Bronchial epithelial cell (primary cell): ENCODE results near the gene SLC38A9. TPM values are rescaled to one million over a fixed set of nuclear protein-coding genes. Genes with fewer than 3 reads are reported as not detected.

Experiments
- DNase-seq: peaks from one replicate; pipeline ENCODE4 v3.0.0-alpha.2; 2010; ENCODE audit warnings: low read depth
- FAIRE-seq: peaks from 2 replicates; lab custom pipeline; 2011; peaks lifted over from hg19 to GRCh38; lab: Jason Lieb, UNC
- H3K27me3 ChIP-seq: 2 replicates; pipeline ENCODE4 v1.5.1; 2011; ENCODE audit warnings: low read length; ENCODE audit not compliant: control insufficient read depth, insufficient read depth
- H3K36me3 ChIP-seq: 2 replicates; pipeline ENCODE4 v1.5.1; 2011; ENCODE audit warnings: low read length; ENCODE audit not compliant: control insufficient read depth, insufficient read depth
- H3K4me3 ChIP-seq: 2 replicates; pipeline ENCODE4 v1.5.1; 2011; ENCODE audit warnings: mild to moderate bottlenecking, low read depth, low read length, control low read depth
- total RNA-seq: library from RNA; depleted of rRNA; stranded (reverse); fragments of >200 nt; gene quantifications from 2 replicates; pipeline ENCODE4 v1.2.1, GENCODE V29; 2014
- TF ChIP-seq, protein P1 (sequence below): IDR thresholded peaks from 2 replicates; pipeline ENCODE4 v1.5.1; 2011; ENCODE audit warnings: mild to moderate bottlenecking, moderate library complexity, low read length, control low read depth, inconsistent platforms; ENCODE audit not compliant: insufficient read depth, severe bottlenecking

Gene SLC38A9
- total RNA-seq, 1 donor from 2014 or later = 32.4 TPM

DNA sequence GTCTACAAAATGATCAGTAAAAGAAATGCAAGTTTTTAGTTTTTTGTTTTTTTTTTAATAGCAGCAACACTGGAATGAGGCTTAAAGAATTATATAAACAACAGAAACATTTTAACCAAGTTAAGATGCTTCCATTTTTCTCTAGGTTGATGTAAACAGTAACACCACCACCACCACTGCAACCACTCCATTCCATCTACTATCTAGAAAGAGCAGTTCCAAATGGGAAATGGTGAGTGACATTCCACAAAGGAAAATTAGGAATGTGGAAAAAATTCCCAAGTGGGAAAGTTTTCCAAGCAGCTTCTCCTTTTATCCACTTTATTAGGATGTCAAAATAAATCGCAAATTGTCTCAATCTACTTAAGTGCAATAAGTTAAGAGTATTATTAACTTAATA is 32.6 kb downstream of the SLC38A9 start:
- no peaks in the 10 kb centered on the region for H3K27me3 ChIP-seq
- H3K4me3 ChIP-seq = no peak overlapping the region
- no peaks in the 10 kb centered on the region for H3K36me3 ChIP-seq
- no peak for FAIRE-seq
- no peak for DNase-seq
- TF ChIP-seq, protein P1, sequence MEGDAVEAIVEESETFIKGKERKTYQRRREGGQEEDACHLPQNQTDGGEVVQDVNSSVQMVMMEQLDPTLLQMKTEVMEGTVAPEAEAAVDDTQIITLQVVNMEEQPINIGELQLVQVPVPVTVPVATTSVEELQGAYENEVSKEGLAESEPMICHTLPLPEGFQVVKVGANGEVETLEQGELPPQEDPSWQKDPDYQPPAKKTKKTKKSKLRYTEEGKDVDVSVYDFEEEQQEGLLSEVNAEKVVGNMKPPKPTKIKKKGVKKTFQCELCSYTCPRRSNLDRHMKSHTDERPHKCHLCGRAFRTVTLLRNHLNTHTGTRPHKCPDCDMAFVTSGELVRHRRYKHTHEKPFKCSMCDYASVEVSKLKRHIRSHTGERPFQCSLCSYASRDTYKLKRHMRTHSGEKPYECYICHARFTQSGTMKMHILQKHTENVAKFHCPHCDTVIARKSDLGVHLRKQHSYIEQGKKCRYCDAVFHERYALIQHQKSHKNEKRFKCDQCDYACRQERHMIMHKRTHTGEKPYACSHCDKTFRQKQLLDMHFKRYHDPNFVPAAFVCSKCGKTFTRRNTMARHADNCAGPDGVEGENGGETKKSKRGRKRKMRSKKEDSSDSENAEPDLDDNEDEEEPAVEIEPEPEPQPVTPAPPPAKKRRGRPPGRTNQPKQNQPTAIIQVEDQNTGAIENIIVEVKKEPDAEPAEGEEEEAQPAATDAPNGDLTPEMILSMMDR = no peak

DNA sequence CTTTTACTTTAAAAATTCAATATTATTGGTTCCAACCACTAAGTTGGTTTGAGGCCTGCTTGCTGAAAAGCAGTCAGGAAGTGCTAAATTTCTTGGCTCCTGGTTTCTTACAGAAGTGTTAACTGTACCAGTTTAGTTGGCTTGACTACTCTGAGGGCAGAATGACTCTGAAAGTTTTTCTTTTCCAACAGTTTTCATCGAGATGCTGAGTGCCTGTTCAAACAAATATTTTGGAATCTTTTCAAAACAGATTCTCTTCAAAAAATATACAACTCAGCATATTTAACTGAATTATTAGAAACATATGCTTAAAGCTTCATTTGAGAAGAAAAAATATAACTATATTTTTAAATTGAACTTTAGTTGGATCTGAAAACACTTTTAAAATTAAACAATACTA is 37.0 kb downstream of the SLC38A9 start:
- TF ChIP-seq, protein P1 = no peak
- Histone ChIP-seq H3K36me3 (no peaks in the 10 kb centered on the region), H3K4me3 (no peak overlapping the region), H3K27me3 (no peaks in the 10 kb centered on the region)
- no peak for DNase-seq
- no peak for FAIRE-seq

DNA sequence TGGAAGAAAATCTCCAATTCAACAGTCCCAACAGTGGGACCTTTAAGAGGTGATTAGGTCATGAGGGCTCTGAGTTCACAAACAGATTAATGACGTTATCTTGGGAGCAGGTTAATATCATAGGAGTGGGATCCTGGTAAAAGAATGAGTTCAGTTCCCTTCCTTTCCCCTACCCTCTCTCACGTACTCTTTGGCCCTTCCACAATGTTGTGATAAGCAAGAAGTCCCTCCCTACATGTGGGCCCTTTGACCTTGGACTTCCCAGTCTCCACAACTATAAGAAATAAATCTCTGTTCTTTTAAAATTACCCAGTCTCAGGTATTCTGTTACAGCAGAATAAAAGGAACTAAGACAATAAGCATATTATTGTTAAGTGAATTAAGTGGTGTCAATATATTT is 37.8 kb downstream of the SLC38A9 start:
- TF ChIP-seq, protein P1 = no peak
- Histone ChIP-seq H3K4me3 (no peak overlapping the region), H3K36me3 (no peaks in the 10 kb centered on the region), H3K27me3 (no peaks in the 10 kb centered on the region)
- DNase-seq (no peak), FAIRE-seq (no peak)

DNA sequence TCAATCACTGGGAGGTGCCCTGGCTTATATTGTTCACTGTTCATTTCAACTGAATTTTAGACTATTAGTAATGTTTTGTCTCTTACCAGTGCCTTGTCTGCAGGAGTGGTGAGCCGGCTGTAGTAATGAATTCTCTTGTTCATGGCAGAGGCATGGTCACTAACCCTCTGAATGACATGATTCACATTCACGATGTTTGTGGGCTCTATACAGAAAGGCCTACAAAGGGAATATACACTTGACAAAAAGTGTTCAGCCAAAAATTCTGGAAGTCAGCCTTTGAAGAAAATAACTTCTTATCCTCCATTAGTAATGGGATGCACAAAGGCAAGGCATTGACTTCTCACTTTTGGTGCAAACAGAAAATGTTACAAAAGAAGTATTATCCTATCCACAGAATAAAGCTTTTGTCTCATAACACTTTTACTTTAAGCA is 39.6 kb downstream of the SLC38A9 start:
- DNase-seq (no peak), FAIRE-seq (no peak)
- TF ChIP-seq, protein P1 = no peak
- H3K4me3 ChIP-seq = no peak overlapping the region
- no peaks in the 10 kb centered on the region for H3K27me3 ChIP-seq
- no peaks in the 10 kb centered on the region for H3K36me3 ChIP-seq

DNA sequence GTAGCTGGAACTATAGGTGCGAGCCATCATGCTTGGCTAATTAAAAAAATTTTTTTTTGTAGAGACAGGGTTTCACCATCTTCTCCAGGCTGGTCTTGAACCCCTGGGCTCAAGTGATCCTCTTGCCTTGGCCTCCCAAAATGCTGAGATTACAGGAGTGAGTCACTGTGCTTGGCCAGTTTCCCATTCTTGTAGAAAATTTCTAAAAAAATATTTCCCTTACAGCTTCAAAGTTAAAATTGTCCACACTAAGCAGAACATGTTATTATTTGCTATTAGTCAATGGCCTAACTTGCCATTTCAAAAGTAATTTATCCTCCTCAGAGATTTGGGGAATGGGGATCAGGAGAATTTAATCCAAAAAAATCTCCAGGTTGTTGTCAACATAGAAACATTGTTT is 40.1 kb downstream of the SLC38A9 start:
- no peak for DNase-seq
- H3K36me3 ChIP-seq = no peaks in the 10 kb centered on the region
- TF ChIP-seq, protein P1 = no peak
- no peaks in the 10 kb centered on the region for H3K27me3 ChIP-seq
- H3K4me3 ChIP-seq = no peak overlapping the region
- FAIRE-seq = no peak

DNA sequence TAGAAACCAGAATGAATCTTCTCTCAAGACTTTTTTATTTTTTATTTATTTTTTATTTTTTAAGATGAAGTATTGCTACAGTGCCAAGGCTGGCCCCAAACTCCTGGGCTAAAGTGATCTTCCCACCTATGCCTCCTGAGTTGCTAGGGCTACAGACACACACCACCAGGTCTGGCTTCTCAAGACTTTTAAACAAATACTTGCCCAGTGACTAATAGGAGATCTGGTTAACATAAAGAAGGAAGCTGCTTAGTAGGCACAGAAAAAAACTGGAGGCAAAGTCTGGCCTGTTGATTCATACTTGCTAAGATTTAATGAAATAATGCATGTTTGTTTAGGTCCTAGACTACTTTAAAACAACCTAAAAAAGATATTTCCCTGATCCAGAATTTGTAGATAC is 43.8 kb downstream of the SLC38A9 start:
- Histone ChIP-seq H3K4me3 (no peak overlapping the region), H3K27me3 (no peaks in the 10 kb centered on the region), H3K36me3 (no peaks in the 10 kb centered on the region)
- TF ChIP-seq, protein P1 = no peak
- FAIRE-seq (no peak), DNase-seq (peak; percentile 96)
